NCI-H774 (cell line): ENCODE results near the gene KCNMA1.

Experiments
- DNase-seq: peaks from one replicate; lab custom pipeline; 2025; lab: John Stamatoyannopoulos, UW

The KCNMA1 gene

GRCh38 chr10:77296534-77297392 lies 340.8 kb downstream of the KCNMA1 start:
- no peak for DNase-seq

- no peak for DNase-seq
These were observed 343.8 kb downstream of the KCNMA1 start for GRCh38 chr10:77293773-77294172.

DNA sequence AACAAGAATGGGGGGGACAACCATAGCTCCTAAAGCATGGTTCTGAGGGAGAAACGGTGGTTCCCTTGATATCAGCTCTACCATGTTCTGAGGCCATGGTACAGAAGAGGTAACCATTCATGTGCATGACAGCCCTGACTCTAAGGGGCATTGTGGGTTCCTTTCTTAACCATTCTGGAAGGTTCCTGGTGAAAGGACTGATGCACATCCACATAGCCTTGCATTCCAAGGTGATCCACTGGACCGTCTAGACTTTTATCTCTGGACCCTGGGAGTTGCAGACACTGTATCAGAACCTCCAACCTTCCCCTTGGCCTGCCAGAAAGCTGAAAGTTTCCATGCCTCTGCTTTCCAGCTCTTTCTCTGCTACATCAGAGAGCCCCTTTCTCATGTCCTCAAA lies 344.3 kb downstream of the KCNMA1 start:
- DNase-seq = no peak

- DNase-seq = no peak
These were observed 345.8 kb downstream of the KCNMA1 start for GRCh38 chr10:77291596-77292505.

DNA sequence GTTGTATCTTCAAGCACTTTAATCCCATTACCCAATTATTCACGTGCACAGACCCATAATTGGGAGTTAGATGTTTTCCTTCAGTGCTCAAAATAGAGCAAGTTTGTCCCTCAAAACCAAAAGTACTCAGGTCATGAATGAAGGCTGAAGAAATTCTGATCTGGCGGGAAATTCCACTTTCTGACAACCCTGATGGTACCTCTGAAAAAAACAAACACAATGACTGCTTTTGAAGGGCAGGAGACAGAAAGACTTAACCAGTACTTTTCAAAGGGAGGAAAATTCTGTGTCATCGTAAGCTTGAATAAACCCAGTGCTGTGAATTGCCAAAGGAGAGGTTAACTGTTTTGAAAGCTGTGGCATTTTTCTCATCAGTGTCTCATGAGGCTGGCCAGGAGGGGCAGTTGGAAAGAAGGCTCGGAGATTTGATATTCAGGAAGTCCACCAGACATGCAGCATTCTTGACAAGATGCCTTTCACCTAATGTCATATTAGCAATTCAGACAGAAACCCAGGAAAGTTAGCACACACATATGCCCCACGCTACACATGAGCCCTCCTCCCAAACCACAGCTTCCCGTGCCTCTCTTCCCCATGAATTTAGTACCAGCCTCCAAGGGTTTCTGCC lies 347.0 kb downstream of the KCNMA1 start:
- no peak for DNase-seq

GRCh38 chr10:77289790-77290189 lies 347.8 kb downstream of the KCNMA1 start:
- DNase-seq = no peak

DNA sequence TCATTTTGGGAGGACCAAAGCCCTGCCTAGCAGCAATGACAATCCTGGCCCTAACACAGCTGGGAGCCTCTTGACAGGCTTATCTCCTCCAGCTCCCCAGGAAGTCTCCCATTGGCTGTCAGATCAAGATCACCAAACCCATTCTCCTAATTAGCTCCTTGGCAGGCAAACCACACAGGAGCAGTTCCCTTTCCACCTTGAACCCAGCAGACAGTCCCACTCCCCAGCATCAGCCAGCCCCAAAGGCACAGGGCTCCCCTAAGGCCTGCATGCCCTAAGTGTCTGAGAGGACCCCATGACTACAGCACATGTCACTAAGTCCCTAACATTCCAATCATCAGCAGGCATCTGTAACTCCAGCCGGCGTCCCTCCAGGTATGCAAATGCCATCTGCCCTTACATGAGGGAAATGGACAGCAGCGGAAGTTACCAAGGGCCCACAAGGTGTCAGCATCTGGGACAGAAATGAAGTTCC lies 348.5 kb downstream of the KCNMA1 start:
- no peak for DNase-seq

- DNase-seq = peak; percentile 48
These were observed 349.9 kb downstream of the KCNMA1 start for GRCh38 chr10:77287647-77288120.

DNA sequence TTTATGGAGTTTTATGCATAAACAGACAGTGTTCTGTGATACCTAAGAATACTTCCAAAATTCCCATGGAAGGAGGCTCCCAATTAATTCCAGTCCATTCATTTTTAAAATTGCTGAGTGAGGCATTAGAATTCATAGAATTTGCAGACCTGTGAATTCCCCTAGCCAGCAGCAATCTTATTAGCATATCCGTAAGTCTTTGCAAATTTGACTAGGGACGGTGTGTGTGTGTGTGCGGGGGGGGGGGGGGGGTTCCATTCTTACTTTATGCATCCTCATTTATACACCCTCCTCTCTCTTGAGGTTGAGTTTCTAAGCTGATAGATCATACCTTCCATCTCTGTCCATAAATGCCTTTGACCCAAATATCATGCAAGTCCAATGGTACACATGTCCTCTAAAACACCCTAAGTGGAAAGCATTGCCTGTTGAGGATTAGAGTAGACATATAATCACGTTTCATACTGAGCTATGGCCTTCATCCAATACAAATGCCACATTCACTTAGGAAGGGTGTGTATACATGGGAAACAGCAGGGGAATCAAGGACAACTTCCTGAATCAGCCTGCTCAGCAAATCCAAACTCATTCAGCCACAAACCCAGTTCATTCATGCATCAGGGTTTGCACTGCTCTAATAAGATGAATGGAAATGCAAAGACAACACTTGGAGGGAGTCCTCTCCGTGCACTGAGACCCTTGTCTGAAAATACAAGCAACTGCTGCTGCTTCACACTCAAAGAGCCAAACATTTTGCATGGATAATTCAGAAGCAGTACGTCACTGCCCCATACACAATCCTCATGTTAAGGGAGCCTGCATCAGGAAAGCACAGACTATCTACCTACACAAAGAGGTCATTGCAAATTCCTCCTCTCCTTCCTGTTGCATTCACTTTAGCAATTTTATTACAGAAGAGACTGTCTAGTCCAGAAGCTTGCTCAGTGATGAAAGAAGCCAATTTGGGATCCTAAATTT lies 350.8 kb downstream of the KCNMA1 start:
- no peak for DNase-seq

- no peak for DNase-seq
These were observed 352.0 kb downstream of the KCNMA1 start for GRCh38 chr10:77285529-77286182.

GRCh38 chr10:77284797-77285196 lies 352.8 kb downstream of the KCNMA1 start:
- DNase-seq = no peak

- DNase-seq = no peak
These were observed 354.3 kb downstream of the KCNMA1 start for GRCh38 chr10:77283326-77283725.

GRCh38 chr10:77282163-77282562 lies 355.4 kb downstream of the KCNMA1 start:
- DNase-seq = no peak

GRCh38 chr10:77281719-77282118 lies 355.9 kb downstream of the KCNMA1 start:
- no peak for DNase-seq

- peak; percentile 48 for DNase-seq
These were observed 358.4 kb downstream of the KCNMA1 start for GRCh38 chr10:77279207-77279606.

DNA sequence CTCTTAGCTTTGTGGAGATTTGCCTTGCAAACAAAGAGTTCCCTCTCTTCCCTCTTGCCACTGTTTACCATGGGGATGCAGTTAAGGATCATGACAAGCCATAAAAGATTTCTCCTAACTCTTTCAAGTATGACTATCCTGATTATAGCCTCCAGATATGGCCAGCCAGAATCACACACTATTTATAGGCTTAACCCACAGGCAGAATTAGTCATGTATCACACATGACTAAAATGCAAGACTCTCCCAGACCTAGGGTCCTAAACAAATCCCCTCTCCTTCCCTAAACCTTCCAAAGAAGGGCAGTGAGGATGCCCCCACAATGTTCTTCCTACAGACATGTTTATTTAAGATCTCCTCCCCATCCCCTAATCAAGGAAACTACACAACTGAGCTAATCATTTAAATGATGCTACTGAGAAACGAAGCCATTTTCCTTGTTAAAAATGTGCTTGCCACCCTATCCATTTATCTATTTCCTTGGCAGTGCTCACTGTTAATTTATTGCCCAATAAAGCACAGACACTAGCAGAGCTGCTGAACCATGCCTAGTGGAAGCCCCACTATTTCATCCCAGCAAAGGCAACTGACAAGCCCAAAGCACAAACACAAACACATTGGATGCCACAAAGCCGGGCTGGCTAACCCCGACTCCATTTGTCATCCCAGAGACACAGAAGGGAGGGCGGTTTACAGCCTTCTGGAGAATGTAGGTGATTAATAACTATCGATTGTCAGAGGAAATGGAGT lies 363.4 kb downstream of the KCNMA1 start:
- DNase-seq = no peak

DNA sequence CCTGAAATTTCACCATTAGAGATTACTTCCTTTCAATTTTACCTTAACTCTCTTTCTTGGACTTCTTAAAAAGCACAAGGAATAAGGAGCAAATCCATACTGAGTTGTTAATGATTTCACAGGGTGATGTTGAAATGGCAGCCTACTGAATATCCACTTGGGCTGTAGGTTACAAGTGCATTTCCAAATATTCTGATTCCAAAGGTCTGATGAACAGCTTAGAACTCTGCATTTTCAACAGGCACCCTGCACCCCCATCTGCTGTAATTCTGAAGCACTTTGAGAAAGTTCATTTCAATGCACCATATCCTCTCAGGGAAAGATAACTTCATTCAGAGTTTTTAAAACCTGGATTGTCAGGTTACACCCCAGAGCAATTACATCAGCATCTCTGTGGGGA lies 368.4 kb downstream of the KCNMA1 start:
- DNase-seq = no peak

DNA sequence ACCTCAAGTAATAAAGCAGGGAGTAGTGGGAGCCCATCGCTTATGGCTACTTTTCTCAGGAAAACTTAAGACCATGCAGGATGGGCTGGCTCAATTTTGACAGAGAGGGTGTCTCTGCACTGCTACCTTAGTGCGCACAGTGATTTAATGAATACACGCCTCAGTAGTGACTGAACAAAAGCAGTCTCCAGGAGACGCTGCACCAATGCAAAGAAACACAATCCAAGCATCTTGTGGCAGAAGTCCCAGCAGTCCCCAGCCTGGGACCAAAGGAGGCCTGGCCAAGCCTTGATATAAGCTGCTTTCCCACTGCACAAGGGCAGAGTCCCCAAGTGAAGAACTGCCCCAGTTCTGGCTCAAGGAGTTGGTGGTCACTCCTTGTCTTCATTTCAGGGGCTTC lies 368.9 kb downstream of the KCNMA1 start:
- no peak for DNase-seq
